Skeletal muscle satellite cell (primary cell): ENCODE data around the gene VWA3A. TPM values are rescaled to one million over a fixed set of nuclear protein-coding genes. Genes with fewer than 3 reads are reported as not detected.
"Not testable (repeated sequence)": the region's sequence is repeated elsewhere in the genome, so short reads cannot be mapped to it uniquely, and the experiment has no call there.

Source experiments
- H3K27me3 ChIP-seq: 2 replicates; pipeline ENCODE4 v1.7.0; 2013; ENCODE audit warnings: low read length; ENCODE audit not compliant: control insufficient read depth, insufficient read depth
- H3K36me3 ChIP-seq: 2 replicates; pipeline ENCODE4 v1.7.0; 2013; ENCODE audit warnings: mild to moderate bottlenecking, control low read depth, low read length; ENCODE audit not compliant: insufficient read depth
- H3K4me1 ChIP-seq: 2 replicates; pipeline ENCODE4 v1.7.0; 2013; ENCODE audit warnings: low read length; ENCODE audit not compliant: control insufficient read depth, insufficient read depth
- H3K4me2 ChIP-seq: 2 replicates; pipeline ENCODE4 v1.7.0; 2013; ENCODE audit warnings: mild to moderate bottlenecking, low read length
- H3K4me3 ChIP-seq: 2 replicates; pipeline ENCODE4 v1.7.0; 2013; ENCODE audit warnings: low read length
- H3K9ac ChIP-seq: 2 replicates; pipeline ENCODE4 v1.7.0; 2013; ENCODE audit warnings: mild to moderate bottlenecking, low read depth, low read length, moderate library complexity
- H3K9me3 ChIP-seq: replicated peaks from 2 replicates; pipeline ENCODE4 v1.7.0; 2013; ENCODE audit warnings: mild to moderate bottlenecking, control low read depth, low read length
- total RNA-seq: library from RNA; depleted of rRNA; stranded (reverse); fragments of >200 nt; gene quantifications from 2 replicates; pipeline ENCODE4 v1.2.3, GENCODE V29; 2012; rRNA removed

Gene VWA3A
- under 0.01 TPM in 1 of 2 replicates, not detected in the other for total RNA-seq

DNA sequence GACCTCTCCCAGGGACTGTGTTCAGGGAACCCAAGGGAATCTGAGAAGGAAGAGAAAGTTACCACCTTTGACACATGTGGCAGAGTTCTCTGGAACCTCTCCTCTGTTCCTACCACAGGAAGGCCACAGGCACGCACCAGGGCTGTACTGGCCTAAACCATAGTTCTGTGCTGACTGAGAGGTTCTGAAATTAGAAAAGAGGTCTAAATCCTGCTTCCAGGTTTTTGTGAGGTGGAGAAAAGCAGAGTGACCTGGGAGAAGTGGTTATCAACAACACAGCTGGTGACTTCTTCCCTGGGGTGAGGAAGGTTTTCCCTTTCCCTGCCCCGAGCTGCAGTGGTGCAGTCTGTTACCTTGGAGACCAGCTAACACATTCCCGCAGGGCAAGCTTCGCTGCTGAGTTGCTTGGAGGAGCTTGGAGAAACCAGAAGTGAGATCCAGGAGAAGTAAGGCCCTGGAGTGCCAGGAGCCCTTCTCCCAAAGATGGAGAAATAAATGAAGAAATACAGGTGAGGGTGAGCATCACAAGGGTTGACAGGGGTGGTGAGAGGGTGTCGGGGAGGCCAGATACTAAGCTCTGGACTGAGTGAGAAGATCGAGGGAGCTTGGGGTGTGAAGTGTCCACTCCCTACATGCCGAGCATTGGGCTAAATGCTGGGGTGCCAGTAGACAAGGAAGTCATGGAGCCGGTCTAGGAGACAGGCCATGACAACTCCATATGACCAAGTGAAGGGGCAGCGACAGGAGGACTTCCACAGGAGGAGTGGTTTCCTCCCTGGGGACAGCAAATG lies at the start of gene VWA3A:
TSS of gene VWA3A (plus strand) at position 399 of the 791 bp plus-strand sequence. CDS start at position 496, 97 bp downstream.
- no peaks in the 10 kb centered on the region for H3K27me3 ChIP-seq
- no peaks in the 10 kb centered on the region for H3K36me3 ChIP-seq
- no peaks in the 10 kb centered on the region for H3K4me1 ChIP-seq
- H3K9ac ChIP-seq, result no peak within 1 kb of the TSS
- no peak within 1 kb of the TSS for H3K4me2 ChIP-seq
- H3K9me3 ChIP-seq, result no peaks in the 10 kb centered on the region
- no peak within 1 kb of the TSS for H3K4me3 ChIP-seq

DNA sequence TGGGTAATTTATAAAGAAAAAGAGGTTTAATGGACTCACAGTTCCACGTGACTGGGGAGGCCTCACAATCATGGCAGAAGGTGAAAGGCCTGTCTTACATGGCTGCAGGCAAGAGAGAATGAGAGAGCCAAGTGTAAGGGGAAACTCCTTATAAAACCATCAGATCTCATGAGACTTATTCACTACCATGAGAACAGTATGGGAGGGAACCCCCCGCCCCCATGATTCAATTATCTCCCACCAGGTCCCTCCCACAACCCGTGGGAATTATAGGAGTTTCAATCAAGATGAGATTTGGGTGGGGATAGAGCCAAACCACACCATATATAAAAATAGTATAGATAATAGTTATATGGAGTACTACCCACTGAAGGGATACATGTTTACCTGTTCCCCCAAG lies 48.5 kb upstream of the VWA3A start:
- not testable (repeated sequence) for H3K9ac ChIP-seq, H3K4me3 ChIP-seq, H3K4me2 ChIP-seq, H3K27me3 ChIP-seq, H3K9me3 ChIP-seq, H3K36me3 ChIP-seq, H3K4me1 ChIP-seq

DNA sequence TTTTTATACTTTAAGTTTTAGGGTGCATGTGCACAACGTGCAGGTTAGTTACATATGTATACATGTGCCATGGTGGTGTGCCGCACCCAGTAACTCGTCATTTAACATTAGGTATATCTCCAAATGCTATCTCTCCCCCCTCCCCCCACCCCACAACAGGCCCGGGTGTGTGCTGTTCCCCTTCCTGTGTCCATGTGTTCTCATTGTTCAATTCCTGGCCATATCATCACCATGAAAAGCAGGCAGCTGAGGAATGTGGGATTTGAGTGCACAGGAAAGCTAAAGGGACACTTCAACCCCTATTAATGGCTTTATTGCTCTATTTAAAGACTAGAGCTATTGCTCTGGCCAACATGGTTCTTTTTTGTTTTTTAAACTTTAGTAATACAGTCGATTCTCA lies 46.5 kb upstream of the VWA3A start:
- not testable (repeated sequence) for H3K4me2 ChIP-seq, H3K27me3 ChIP-seq, H3K4me1 ChIP-seq, H3K36me3 ChIP-seq, H3K4me3 ChIP-seq, H3K9ac ChIP-seq, H3K9me3 ChIP-seq

DNA sequence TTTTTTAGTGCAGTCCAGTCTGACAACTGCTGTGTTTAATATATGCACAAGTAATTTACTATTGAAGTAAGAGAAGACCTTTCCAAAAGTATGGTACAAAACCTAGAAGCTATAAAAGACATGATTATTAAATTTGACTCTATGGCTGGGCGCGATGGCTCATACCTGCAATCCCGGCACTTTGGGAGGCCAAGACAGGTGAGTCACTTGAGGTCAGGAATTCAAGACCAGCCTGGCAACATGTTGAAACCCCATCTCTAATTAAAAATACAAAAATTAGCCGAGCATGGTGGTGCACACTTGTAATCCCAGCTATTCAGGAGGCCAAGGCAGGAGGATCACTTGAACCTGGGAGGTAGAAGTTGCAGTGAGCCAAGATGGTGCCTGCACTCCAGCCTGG lies 41.4 kb upstream of the VWA3A start:
- Histone ChIP-seq H3K9me3 (no peaks in the 10 kb centered on the region), H3K27me3 (no peaks in the 10 kb centered on the region)

DNA sequence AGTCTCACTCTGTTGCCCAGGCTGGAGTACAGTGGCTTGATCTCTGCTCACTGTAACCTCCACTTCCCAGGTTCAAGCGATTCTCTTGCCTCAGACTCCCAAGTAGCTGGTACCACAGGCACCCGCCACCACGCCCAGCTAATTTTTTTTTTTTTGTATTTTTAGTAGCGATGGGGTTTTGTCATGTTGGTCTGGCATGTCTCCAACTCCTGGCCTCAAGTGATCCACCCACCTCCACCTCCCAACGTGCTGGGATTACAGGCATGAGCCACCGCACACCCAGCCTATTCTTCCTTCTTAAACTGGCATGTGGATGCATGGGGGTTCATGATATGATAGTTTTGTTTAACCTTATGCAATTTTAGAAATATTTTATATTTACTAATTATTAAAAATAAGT lies 39.4 kb upstream of the VWA3A start:
- Histone ChIP-seq H3K36me3 (peaks cover 8% of the 10 kb centered on the region), H3K9me3 (no peaks in the 10 kb centered on the region), H3K9ac (no peak overlapping the region), H3K4me2 (no peak overlapping the region), H3K27me3 (no peaks in the 10 kb centered on the region), H3K4me1 (no peaks in the 10 kb centered on the region), H3K4me3 (no peak overlapping the region)

More for the DNA sequence above, 41.4 kb upstream of the VWA3A start:
- Histone ChIP-seq H3K4me2 (no peak overlapping the region), H3K4me1 (no peaks in the 10 kb centered on the region), H3K4me3 (no peak overlapping the region), H3K36me3 (no peaks in the 10 kb centered on the region), H3K9ac (no peak overlapping the region)

- no peaks in the 10 kb centered on the region for H3K4me1 ChIP-seq
- no peak overlapping the region for H3K4me2 ChIP-seq
- H3K36me3 ChIP-seq, result peaks cover 8% of the 10 kb centered on the region
- no peaks in the 10 kb centered on the region for H3K9me3 ChIP-seq
- H3K9ac ChIP-seq, result no peak overlapping the region
- H3K27me3 ChIP-seq, result no peaks in the 10 kb centered on the region
- no peak overlapping the region for H3K4me3 ChIP-seq
Measured at GRCh38 chr16:22053921-22054341, 38.4 kb upstream of the VWA3A start.

DNA sequence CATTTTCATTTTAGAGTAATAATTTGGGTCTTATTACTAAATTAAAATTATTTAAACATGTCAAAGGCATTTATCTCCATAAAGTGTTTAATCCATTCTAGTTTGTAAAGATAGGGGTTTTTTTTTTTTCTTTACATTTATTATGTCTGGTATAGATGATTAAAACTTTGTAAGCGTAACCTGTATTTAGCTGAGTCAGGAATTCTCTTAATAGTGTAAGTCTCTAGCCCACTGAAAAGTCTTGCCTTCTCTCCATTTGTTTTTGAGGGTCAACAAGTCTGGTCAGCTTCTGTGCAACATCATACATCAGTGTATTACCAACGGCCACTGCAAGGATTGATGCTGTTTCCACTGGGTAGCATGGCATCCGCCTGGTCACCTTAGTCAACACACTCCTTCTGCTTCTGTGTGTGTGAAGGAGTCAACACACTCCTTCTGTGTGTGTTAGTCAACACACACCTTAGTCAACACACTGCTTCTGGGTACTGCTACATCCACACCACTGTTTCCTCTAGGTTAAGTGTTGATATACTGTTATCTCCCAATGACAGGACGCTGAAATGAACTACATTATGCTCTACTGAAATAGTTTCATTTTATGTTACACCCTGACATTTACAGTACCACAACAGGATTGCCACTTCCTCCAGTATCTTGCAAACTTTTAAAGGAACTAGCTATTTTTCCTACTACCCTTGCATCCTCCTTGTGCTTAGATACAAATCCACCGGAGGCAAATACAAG lies 37.3 kb upstream of the VWA3A start:
- Histone ChIP-seq H3K4me3 (no peak overlapping the region), H3K9ac (no peak overlapping the region), H3K36me3 (peaks cover 8% of the 10 kb centered on the region), H3K4me2 (no peak overlapping the region), H3K4me1 (no peaks in the 10 kb centered on the region), H3K9me3 (no peaks in the 10 kb centered on the region), H3K27me3 (no peaks in the 10 kb centered on the region)

DNA sequence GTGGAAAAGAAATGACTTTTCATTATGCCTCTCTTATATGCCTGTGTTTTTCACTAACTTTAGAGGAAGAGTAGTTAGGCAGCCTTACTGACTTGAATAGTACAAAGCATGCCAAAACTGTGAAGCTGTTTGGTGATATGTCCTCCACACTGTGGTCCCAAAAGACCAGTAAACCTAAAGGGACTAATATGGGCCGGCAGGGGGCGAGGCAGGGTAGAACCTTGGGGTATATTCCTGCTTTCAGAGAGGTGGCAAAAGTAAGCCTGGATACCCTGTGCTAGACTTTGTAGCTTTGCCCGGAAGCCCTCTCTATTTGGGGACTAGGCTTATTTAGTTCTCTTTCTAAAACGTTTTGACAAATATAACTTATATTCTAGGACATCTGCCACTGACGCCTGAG lies 36.5 kb upstream of the VWA3A start:
- Histone ChIP-seq H3K9me3 (no peaks in the 10 kb centered on the region), H3K4me2 (no peak overlapping the region), H3K9ac (no peak overlapping the region), H3K4me1 (no peaks in the 10 kb centered on the region), H3K4me3 (no peak overlapping the region), H3K36me3 (peaks cover 8% of the 10 kb centered on the region), H3K27me3 (no peaks in the 10 kb centered on the region)

DNA sequence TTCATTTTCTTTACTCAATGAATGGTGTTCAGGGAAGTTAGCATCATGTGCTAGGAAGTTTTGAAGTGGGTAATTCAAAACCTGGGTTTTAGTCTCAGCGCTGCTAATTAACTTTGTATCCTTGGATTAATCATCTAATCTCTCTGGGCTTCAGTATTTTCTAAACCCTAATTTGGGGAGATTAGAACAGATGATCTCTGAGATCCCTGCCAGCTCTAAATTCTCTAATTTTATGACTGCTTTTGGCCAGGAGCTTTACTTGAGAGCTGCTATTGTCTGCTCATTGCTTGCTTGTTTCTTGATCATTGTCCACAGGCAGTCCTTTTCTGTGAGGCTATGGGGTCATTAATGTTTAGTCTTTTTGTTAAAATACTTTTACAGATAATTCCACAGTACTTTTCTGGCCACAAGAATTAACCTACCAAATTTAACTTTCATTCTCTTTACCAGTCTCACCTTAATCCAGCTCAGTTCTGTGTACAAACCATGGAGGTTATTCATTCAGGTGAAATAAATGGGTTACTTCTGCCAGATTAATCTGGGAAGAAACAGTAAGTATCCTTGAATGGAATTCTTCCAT lies 28.4 kb upstream of the VWA3A start:
- Histone ChIP-seq H3K4me2 (no peak overlapping the region), H3K9ac (no peak overlapping the region), H3K4me3 (no peak overlapping the region), H3K27me3 (no peaks in the 10 kb centered on the region), H3K36me3 (peaks cover 16% of the 10 kb centered on the region), H3K4me1 (no peaks in the 10 kb centered on the region), H3K9me3 (no peaks in the 10 kb centered on the region)

DNA sequence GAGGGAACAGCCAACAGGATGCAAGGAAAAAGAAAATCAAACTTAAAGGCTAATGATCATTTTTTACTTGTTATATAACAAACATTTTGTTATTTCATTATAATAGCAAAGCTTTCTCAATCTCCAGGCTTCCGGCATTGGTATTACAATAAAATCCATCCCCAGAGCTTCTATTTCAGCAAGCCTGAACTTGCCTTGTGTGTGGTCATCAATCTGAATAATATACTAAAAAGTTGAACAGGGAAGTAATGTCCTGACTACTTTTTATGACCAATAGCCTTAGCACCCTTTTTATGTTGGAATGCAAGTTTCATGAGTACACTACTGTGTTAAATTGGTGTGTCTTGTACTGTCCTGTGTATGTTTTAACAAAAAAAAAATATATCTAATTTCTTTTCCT lies 27.1 kb upstream of the VWA3A start:
- H3K4me1 ChIP-seq, result peaks cover 12% of the 10 kb centered on the region
- no peak overlapping the region for H3K9ac ChIP-seq
- no peaks in the 10 kb centered on the region for H3K9me3 ChIP-seq
- peaks cover 16% of the 10 kb centered on the region for H3K36me3 ChIP-seq
- H3K4me2 ChIP-seq, result no peak overlapping the region
- H3K27me3 ChIP-seq, result no peaks in the 10 kb centered on the region
- H3K4me3 ChIP-seq, result no peak overlapping the region

- peak overlapping the region; percentile 11 for H3K9ac ChIP-seq
- H3K4me3 ChIP-seq, result no peak overlapping the region
- H3K27me3 ChIP-seq, result no peaks in the 10 kb centered on the region
- H3K36me3 ChIP-seq, result peaks cover 17% of the 10 kb centered on the region
- H3K9me3 ChIP-seq, result no peaks in the 10 kb centered on the region
- H3K4me1 ChIP-seq, result peaks cover 51% of the 10 kb centered on the region
- peak overlapping the region; percentile 68 for H3K4me2 ChIP-seq
Measured at GRCh38 chr16:22070361-22071330, 21.7 kb upstream of the VWA3A start.
